H54 (cell line): ENCODE results near the gene GALNT14.

ENCODE experiments used
- DNase-seq: peaks from one replicate; pipeline ENCODE4 v3.0.0; 2011; ENCODE audit warnings: low spot score, mixed read lengths; ENCODE audit not compliant: insufficient read length
- FAIRE-seq: peaks from 3 replicates; lab custom pipeline; 2011; peaks lifted over from hg19 to GRCh38; lab: Jason Lieb, UNC
- POLR2A ChIP-seq: IDR thresholded peaks from 2 replicates; pipeline ENCODE4 v1.6.1; 2011; ENCODE audit warnings: low read depth, mild to moderate bottlenecking, low read length

Gene GALNT14

DNA sequence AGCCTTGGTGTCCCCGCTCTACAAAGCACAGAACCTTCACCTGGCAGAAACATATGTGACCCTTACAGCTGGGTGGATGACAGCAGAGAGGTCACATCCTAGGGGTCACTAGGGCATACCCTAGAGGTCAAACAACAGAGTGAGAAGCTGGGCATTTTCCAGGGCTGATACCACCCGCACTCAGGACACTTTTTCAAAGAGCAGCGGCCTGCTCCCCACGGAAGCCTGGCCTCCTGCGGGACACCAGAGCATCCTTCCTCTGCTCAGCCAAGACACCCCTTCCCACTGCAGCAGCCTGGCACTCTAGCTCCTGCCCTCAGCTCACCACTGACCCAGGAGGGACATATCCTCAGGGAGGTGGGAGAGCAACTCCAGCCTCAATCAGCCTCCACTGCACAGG lies 86.0 kb downstream of the GALNT14 start:
- DNase-seq (no peak), FAIRE-seq (no peak)
- no peak for TF ChIP-seq POLR2A

DNA sequence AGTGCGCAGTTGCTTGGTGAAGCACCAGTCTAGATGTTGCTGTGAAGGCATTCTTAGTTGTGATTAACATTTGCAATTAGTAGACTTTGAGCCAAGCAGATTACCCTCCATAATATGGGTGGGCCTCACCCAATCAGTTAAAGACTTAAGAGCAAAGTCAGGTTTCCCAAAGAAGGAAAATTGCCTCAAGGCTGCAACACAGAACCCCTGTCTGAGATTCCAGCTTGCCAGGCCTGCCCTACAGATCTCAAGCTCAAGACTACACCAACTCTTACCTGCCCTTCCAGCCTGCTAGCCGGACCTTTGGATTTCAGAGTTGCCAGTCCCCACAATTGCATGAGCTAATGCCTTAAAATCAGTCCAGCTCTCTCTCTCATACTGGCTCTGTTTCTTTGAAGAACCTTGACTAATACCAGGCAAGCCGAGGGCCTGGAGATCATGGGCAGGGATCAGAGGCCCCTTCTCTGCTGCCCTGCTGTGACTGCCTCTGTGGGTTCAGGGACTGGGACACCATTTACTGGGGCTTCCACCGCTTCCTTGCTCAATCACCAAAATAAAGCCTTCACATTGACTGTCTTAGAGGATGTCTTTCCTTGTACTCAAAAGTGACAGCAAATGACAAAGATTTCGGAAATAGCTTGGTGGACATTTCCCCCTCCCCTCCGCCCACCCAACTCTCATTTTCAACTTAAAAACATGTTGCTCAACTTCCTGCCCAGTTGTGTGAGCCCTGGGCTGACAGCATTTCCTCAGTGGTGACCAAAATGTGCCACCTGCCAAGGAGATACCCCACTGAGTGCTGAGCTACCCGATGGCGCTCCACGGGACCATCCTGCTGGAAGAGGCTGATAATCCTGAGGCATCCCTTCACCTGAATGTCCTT lies 86.7 kb downstream of the GALNT14 start:
- DNase-seq (no peak), FAIRE-seq (no peak)

DNA sequence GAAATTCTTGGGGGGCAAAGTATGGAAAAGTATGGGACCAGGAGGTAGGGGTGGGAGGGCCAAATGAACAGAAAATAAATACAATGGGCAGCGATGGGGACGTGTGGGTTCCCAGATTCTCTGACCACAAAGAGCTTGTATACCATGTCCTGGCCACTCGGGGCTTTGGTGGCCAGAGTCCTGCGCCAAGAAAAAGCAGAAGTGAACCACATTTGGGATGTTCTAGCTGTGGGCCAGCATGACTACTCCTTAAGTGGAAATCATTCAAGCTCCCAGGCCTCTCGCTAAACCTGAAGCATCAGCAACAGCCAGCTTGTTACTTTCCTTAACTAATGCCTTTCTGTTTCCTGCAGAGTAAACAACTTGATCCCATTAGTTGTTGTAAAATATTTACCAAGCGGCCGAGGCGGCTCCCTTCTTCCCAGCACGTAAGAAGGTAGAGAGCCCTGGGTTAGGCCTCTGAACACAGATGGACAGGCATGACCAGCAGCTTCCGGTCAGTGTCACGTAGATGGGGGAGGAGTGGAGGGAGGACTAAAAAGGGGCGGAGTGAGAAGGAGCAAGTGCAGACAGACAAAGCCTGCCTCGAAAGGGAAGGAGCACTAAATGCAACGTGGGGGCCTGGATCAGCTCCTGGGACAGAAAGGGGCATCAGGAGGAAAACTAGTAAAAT lies 88.2 kb downstream of the GALNT14 start:
- FAIRE-seq (no peak), DNase-seq (no peak)
- TF ChIP-seq POLR2A: no peak

More for the DNA sequence above, 86.7 kb downstream of the GALNT14 start:
- TF ChIP-seq POLR2A: no peak

DNA sequence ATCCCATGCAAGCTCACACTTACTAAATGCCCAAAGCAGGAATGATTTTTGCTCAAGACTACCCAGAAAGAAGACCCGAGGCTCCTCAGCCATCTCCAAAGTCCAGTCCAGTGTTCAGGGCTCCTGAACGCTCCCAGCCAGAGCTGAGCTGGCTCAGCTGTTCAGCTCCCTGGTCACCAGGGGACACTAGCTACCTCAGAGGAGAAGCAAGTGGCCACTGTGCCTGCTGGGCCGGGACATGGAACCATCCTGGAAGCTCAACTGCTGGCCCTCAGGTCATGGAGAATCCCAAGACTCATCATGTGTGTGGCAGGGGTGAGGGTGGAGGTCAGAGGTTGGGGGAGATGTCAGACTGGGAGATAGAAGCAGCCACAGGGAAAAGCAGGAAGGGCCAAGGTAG lies 89.0 kb downstream of the GALNT14 start:
- no peak for TF ChIP-seq POLR2A
- FAIRE-seq (no peak), DNase-seq (no peak)

DNA sequence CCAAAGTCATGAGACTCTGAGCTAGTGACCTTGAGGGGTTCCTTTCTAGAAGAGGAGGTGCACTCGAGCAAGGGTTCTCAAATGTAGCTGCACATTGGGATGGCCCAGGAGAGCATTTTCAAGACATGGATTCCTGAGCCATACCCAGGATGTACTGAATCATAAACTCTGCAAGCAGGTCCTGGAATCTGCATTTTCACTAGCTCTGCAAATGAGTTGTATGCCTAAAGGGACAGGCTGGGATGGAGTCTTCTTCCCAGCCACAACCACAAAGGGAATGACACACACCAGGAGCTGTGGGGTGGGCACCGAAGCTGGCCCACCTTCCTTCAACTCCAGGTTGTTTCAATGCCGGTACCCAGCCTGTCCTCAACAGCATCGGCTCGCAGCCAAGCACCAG lies 90.6 kb downstream of the GALNT14 start:
- FAIRE-seq (no peak), DNase-seq (no peak)
- TF ChIP-seq POLR2A: no peak

DNA sequence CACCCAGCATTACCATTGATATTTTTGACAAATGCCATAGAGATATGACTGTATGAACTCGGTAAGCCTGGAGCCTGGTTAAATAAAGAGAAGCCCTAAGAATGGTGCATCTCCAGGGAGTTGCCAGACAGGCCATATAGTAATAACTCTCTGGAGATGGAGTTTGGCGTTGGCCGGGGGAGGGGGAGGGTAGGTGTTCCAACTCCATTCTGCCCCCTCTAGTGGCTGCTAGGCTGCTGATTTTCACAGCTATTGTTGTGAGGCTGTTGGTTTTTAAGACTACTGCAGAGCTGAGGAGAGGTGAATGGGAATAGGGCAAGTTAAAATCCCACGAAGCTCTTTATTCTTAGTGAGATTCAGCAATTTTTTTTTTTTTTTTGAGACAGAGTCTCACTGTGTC lies 99.9 kb downstream of the GALNT14 start:
- FAIRE-seq (no peak), DNase-seq (no peak)
- TF ChIP-seq POLR2A: no peak

DNA sequence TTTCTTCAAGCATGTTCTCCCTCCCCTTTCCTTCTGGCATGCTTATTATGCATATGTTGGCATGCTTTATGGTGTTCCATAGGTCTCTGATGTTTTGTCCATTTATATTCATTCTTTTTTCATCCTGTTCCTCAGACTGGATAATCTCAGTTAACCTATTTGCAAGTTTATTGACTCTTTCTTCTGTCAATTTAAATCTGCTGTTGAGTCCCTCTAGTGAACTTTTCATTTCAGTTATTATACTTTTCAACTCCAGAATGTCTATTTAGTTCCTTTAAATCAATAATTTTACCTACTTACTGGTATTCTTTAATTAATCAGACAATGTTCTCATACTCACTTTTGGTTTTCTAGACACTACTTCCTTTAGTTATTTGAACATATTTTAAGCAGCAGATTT lies 101.2 kb downstream of the GALNT14 start:
- DNase-seq: no peak
- no peak for TF ChIP-seq POLR2A
- no peak for FAIRE-seq

DNA sequence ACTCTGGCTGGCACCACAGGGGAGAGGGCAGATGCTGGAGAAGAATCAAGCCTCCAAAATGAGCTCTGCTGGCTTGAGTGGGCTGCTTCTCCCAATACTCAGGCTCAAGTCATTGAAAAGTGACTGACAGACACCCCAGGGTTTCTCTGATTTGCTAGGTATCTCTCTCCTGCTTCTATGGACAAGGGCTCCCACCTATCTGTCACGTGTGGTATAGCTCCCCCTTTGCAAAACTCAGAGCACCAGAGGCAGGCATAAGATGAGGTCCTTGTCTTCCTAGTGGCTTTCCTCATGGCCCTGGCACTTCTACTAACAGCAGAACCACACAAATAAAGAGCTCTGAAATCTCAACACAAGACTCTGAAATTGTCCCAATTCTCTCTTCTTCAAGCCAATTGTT lies 105.2 kb downstream of the GALNT14 start:
- DNase-seq (no peak), FAIRE-seq (no peak)
- TF ChIP-seq POLR2A: no peak

DNA sequence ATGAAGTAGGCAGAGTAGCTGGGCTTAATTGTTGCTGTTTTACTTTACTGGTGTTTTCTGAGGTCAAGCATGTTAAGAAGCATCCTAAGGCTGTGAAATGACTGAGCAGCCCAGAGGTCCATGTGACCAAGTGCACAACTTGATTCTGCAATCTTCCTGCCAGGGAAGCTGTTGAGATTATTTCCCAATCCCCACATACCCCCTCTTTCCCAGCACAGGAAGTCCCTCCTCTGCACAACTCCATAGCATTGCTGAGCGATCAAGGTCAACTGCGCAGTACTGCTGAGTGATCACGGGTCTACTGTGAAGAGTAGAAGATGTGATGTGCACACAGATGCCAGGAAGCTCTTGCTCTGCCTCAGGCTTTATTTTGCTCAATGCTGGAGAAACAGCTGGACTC lies 105.8 kb downstream of the GALNT14 start:
- DNase-seq: no peak
- no peak for FAIRE-seq
- TF ChIP-seq POLR2A: no peak

DNA sequence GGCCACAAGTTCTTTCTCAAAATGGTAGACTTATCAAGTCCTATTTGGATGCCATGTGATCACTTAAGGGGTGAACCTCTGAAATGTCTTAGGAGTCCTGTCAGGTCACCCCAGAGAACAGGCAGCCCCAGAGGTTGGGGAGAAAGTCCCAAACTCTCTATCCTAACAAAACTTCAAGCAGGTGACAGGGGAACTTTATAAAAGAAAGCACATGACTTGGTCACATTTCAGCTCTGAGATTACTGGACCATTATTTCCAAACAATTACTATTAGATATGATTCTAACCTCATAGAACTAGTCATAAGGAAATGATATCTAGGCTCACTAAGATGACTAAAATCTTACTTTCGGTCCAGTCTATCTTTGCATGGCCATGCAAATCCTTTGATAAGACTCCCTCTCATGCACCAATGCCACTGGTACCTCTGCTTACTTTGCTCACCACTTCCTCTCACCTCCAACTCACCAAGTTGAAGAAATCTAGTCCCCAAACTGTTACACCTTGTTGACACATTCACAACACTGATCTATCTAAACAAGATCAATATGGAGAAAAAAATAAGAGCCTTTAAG lies 107.0 kb downstream of the GALNT14 start:
- TF ChIP-seq POLR2A: no peak
- DNase-seq (no peak), FAIRE-seq (no peak)

DNA sequence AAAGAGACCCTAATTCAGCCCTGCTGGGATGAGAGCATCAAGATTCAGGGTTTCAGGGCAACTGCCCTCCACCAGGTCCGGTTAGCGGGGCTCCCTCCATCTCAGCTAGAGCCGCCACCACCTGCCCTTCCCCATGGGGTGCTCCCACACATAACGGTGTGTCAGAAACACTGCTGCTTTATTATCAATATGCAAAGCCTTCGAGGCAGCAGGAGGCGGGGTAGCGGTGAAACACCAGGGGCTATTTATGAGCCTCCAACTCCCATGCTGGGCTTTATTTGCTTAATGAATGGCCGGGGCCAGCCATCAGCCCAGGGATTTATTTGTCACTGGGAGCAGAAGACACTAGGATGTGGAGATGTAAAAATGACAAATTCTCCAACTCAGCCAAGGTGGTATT lies 109.8 kb downstream of the GALNT14 start:
- no peak for DNase-seq
- FAIRE-seq: no peak
- TF ChIP-seq POLR2A: no peak

DNA sequence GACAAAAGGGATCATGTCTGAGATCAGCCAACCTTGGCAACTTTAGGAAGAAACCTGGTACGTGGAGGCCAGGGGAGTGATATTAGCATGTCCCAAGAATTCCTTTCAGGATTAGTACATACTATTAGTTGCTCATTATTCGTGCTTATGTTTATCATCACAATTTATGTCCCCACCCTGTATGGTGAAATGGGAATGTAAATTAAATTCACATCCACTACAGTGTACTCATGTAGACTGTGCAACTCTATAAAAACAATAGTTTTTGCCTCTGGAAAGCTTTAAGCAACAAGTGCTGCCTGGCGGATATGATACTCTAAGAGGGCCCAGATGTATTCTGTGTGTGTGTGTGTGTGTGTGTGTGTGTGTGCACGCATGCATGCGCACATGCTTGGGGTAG lies 110.7 kb downstream of the GALNT14 start:
- no peak for FAIRE-seq
- no peak for DNase-seq
- TF ChIP-seq POLR2A: no peak

DNA sequence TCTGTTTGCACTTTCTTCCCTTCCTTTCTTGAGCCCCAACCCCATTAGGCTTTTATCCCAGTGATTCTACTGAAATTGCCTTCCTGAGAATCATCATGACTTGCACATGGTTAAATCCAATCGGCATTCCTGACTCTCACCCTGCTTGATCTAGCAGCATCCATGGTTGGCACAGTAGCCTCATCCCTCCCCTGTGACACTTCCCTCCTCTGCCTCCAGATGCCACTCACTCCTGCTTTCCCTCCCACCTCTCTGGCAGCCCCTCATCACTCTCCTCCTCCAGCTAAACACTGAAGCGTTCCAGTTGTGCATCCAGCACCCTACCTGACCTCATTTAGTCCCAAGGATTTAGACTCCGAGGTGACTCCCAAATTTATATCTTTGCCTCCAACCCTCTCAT lies 114.7 kb downstream of the GALNT14 start:
- no peak for DNase-seq
- no peak for TF ChIP-seq POLR2A
- FAIRE-seq: no peak

DNA sequence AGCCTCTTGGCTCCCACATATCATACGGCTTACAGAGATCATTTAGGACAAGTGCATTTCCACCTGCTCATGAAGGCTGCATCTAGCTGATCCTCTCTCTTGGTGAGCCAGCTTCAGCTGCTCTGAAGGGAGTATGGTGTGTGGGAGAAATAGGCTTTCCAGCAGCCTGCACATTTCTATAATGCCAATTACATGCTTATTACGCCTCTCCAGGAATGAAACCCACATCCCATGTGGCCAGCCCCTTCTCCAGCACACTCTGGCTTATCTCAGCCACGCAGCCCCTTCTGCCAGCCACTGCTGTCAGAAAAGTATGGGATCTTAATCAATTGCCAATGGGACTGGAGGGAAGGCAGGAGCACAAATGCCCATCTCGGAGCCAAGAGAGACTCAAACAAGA lies 117.5 kb downstream of the GALNT14 start:
- no peak for TF ChIP-seq POLR2A
- no peak for FAIRE-seq
- DNase-seq: no peak
